Measurements from ENCODE around the gene SLC6A19. TPM values are rescaled to one million over a fixed set of nuclear protein-coding genes. Genes with fewer than 3 reads are reported as not detected.

SLC6A19 gene
- total and polyA plus RNA-seq, 9 of the 15 experiments (the other 6 are each of a cell fraction or from before 2014, with no cell fraction given), result 0.03 to 1.6 (median 0.59) TPM

DNA sequence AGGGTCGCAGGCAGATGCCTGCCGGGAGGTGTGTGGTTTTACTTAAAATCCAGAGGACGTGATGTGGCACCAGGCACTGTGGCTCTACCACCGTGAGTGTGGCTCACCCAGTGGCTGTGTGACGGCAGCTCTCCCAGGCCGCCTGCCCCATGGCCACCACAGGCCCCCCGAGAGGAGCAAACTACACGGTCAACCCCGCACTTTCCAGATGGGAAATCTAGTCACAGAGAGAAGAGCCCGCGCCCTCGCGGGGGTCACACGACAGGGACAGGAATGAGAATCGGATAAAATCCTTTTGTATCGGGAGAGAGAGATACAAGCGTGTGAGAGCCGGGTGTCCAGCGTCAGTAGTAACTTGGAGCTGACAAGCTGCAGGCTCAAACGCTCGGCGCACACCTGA lies 69.0 kb downstream of the SLC6A19 start:
- H3K27ac ChIP-seq (ENCODE audit: extremely low read depth, low read depth, low read length), result no peak overlapping the region
- in situ Hi-C loops (cut with MboI), result no loop called here
- no peak overlapping the region for H3K4me2 ChIP-seq (ENCODE audit: insufficient read depth, low read length)
- 0 out of 2 replicates have a peak, but pooled peaks cover 5% of the 10 kb centered on the region for H4K20me1 ChIP-seq (replicated peaks; ENCODE audit: control insufficient read depth, insufficient read depth, low read length)
- H3K36me3 ChIP-seq (ENCODE audit: control insufficient read depth, insufficient read depth, low read length), result no peaks in the 10 kb centered on the region
- DNase-seq (ENCODE audit: extremely low read depth in 1 of 4, low spot score in 3 of 4) (no peak), ATAC-seq (no peak), FAIRE-seq (no peak)
- no TSS peak for BruUV-seq (replicated peaks)
- peaks cover 0 to 21% of the 10 kb centered on the region in 2 experiments; a peak in 1 of 5 replicates for H3K4me1 ChIP-seq (replicated peaks in 1 of 2; ENCODE audit: control insufficient read depth in 2 of 2, insufficient read depth in 2 of 2, low read length in 2 of 2)
- intact Hi-C loops (cut with micrococcal nuclease), result no loop called here
- WGBS (ENCODE audit: insufficient coverage, low coverage, missing lambda C conversion rate), result 27% methylated on average over 22 of the region's 22 CpGs
- no peak overlapping the region for H2AFZ ChIP-seq (ENCODE audit: low read depth, low read length)
- H3K79me2 ChIP-seq (ENCODE audit: control insufficient read depth, insufficient read depth, low read length), result no peaks in the 10 kb centered on the region
- H3K9me3 ChIP-seq (replicated peaks; ENCODE audit: control insufficient read depth, insufficient read depth, low read depth, low read length), result no peaks in the 10 kb centered on the region
- peaks cover 11 to 63% of the 10 kb centered on the region in 2 experiments for H3K27me3 ChIP-seq (ENCODE audit: control insufficient read depth in 2 of 2, insufficient read depth in 2 of 2, low read length in 2 of 2)
- POLR2A ChIA-PET, result no interaction called here
- CTCF ChIA-PET (ENCODE audit: low intra/inter-chr PET ratio), result no interaction called here
- H3K4me3 ChIP-seq, result no peak overlapping the region
- no peak overlapping the region; a peak in 1 of 4 replicates for H3K9ac ChIP-seq (ENCODE audit: insufficient read depth in 1 of 2, low read depth in 2 of 2, low read length in 2 of 2)
- H3K9me1 ChIP-seq (ENCODE audit: control insufficient read depth, insufficient read depth, low read length), result no peaks in the 10 kb centered on the region
- TF ChIP-seq FOXA1 (IDR thresholded peaks at IDR 0.05; ENCODE audit: borderline replicate concordance) (no peak), NR2F6 (CRISPR knock-in tag; IDR thresholded peaks at IDR 0.05) (no peak), SAFB (IDR thresholded peaks at IDR 0.05; ENCODE audit: borderline replicate concordance, low read depth, low read length) (no peak), ZNF408 (CRISPR knock-in tag; IDR thresholded peaks at IDR 0.05; ENCODE audit: low read depth) (no peak), CEBPG (CRISPR knock-in tag; IDR thresholded peaks at IDR 0.05) (no peak), CEBPG (tag; conservative IDR thresholded peaks at IDR 0.05 in 1 of 2, IDR thresholded peaks at IDR 0.05 in 1 of 2) (no peak), DIDO1 (tag; IDR thresholded peaks at IDR 0.05; ENCODE audit: low read depth) (no peak), SMAD1 (IDR thresholded peaks at IDR 0.05; ENCODE audit: low read depth, low read length, partially characterized antibody) (no peak), ZNF766 (CRISPR knock-in tag; conservative IDR thresholded peaks at IDR 0.05) (no peak), POLR2B (IDR thresholded peaks at IDR 0.05; ENCODE audit: low read depth, partially characterized antibody) (no peak), TFAM (CRISPR knock-in tag; conservative IDR thresholded peaks at IDR 0.05) (no peak)
- TF ChIP-seq, protein P1, sequence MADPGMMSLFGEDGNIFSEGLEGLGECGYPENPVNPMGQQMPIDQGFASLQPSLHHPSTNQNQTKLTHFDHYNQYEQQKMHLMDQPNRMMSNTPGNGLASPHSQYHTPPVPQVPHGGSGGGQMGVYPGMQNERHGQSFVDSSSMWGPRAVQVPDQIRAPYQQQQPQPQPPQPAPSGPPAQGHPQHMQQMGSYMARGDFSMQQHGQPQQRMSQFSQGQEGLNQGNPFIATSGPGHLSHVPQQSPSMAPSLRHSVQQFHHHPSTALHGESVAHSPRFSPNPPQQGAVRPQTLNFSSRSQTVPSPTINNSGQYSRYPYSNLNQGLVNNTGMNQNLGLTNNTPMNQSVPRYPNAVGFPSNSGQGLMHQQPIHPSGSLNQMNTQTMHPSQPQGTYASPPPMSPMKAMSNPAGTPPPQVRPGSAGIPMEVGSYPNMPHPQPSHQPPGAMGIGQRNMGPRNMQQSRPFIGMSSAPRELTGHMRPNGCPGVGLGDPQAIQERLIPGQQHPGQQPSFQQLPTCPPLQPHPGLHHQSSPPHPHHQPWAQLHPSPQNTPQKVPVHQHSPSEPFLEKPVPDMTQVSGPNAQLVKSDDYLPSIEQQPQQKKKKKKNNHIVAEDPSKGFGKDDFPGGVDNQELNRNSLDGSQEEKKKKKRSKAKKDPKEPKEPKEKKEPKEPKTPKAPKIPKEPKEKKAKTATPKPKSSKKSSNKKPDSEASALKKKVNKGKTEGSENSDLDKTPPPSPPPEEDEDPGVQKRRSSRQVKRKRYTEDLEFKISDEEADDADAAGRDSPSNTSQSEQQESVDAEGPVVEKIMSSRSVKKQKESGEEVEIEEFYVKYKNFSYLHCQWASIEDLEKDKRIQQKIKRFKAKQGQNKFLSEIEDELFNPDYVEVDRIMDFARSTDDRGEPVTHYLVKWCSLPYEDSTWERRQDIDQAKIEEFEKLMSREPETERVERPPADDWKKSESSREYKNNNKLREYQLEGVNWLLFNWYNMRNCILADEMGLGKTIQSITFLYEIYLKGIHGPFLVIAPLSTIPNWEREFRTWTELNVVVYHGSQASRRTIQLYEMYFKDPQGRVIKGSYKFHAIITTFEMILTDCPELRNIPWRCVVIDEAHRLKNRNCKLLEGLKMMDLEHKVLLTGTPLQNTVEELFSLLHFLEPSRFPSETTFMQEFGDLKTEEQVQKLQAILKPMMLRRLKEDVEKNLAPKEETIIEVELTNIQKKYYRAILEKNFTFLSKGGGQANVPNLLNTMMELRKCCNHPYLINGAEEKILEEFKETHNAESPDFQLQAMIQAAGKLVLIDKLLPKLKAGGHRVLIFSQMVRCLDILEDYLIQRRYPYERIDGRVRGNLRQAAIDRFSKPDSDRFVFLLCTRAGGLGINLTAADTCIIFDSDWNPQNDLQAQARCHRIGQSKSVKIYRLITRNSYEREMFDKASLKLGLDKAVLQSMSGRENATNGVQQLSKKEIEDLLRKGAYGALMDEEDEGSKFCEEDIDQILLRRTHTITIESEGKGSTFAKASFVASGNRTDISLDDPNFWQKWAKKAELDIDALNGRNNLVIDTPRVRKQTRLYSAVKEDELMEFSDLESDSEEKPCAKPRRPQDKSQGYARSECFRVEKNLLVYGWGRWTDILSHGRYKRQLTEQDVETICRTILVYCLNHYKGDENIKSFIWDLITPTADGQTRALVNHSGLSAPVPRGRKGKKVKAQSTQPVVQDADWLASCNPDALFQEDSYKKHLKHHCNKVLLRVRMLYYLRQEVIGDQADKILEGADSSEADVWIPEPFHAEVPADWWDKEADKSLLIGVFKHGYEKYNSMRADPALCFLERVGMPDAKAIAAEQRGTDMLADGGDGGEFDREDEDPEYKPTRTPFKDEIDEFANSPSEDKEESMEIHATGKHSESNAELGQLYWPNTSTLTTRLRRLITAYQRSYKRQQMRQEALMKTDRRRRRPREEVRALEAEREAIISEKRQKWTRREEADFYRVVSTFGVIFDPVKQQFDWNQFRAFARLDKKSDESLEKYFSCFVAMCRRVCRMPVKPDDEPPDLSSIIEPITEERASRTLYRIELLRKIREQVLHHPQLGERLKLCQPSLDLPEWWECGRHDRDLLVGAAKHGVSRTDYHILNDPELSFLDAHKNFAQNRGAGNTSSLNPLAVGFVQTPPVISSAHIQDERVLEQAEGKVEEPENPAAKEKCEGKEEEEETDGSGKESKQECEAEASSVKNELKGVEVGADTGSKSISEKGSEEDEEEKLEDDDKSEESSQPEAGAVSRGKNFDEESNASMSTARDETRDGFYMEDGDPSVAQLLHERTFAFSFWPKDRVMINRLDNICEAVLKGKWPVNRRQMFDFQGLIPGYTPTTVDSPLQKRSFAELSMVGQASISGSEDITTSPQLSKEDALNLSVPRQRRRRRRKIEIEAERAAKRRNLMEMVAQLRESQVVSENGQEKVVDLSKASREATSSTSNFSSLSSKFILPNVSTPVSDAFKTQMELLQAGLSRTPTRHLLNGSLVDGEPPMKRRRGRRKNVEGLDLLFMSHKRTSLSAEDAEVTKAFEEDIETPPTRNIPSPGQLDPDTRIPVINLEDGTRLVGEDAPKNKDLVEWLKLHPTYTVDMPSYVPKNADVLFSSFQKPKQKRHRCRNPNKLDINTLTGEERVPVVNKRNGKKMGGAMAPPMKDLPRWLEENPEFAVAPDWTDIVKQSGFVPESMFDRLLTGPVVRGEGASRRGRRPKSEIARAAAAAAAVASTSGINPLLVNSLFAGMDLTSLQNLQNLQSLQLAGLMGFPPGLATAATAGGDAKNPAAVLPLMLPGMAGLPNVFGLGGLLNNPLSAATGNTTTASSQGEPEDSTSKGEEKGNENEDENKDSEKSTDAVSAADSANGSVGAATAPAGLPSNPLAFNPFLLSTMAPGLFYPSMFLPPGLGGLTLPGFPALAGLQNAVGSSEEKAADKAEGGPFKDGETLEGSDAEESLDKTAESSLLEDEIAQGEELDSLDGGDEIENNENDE (IDR thresholded peaks at IDR 0.05; ENCODE audit: low read depth, low read length), result no peak

Data from K562 (cell line).